Fibroblast of skin of left quadriceps (primary cell): Measurements from ENCODE around the gene REG3G.
"Not testable (repeated sequence)": the region's sequence is repeated elsewhere in the genome, so short reads cannot be mapped to it uniquely, and the experiment has no call there.

Experiments used
- DNase-seq, 2 experiments: peaks; one replicate each; pipeline ENCODE4 v3.0.0-alpha.2; 2013; ENCODE audit warnings: low read depth in 2 of 2

REG3G gene

GRCh38 chr2:79016342-79016741 lies 9.2 kb upstream of the REG3G start:
- DNase-seq: no peak

- DNase-seq: no peak
Measured at GRCh38 chr2:79026061-79026460, 559 bp downstream of the REG3G start.

GRCh38 chr2:79039944-79040343 lies 14.4 kb downstream of the REG3G start:
- no peak for DNase-seq

GRCh38 chr2:79041032-79041448 lies 15.5 kb downstream of the REG3G start:
- no peak for DNase-seq

- not testable (repeated sequence) for DNase-seq
Measured at GRCh38 chr2:79053486-79053885, 28.0 kb downstream of the REG3G start.

- not testable (repeated sequence) for DNase-seq
Measured at GRCh38 chr2:79054769-79055168, 29.3 kb downstream of the REG3G start.

GRCh38 chr2:79065201-79065600 lies 39.7 kb downstream of the REG3G start:
- DNase-seq: no peak

GRCh38 chr2:79071078-79071477 lies 45.6 kb downstream of the REG3G start:
- no peak for DNase-seq
